Spleen (tissue), 11 donors: ENCODE data around the gene NOTCH1. TPM values are rescaled to one million over a fixed set of nuclear protein-coding genes. Genes with fewer than 3 reads are reported as not detected.

Experiments
- DNase-seq: peaks from one replicate; pipeline ENCODE4 v3.0.0-alpha.2; 2020
- H3K27ac ChIP-seq, 8 donors: fragments of 200-600 bp; sonication (generic) in 7 of 8; 1 replicate in 4 of 8; 2 replicates in 4 of 8; pipeline versions ENCODE4 v1.5.0 to v1.8.0; 2016 to 2021; ENCODE audit warnings: inconsistent platforms in 4 of 8, mild to moderate bottlenecking in 4 of 8, moderate library complexity in 1 of 8
- H3K27me3 ChIP-seq, 7 donors: fragments of 200-600 bp; sonication (generic) in 6 of 7; replicated peaks in 1 of 7; 1 replicate in 4 of 7; 2 replicates in 3 of 7; pipeline versions ENCODE4 v1.5.0 to v1.8.0; 2016 to 2021; ENCODE audit warnings: inconsistent platforms in 3 of 7, mild to moderate bottlenecking in 1 of 7
- H3K36me3 ChIP-seq, 6 donors: fragments of 200-600 bp; sonication (generic) in 5 of 6; 1 replicate in 4 of 6; 2 replicates in 2 of 6; pipeline versions ENCODE4 v1.5.0 to v1.8.0; 2016 to 2021; ENCODE audit warnings: inconsistent platforms in 2 of 6
- H3K4me1 ChIP-seq, 6 donors: fragments of 200-600 bp; sonication (generic) in 5 of 6; 1 replicate in 3 of 6; 2 replicates in 3 of 6; pipeline versions ENCODE4 v1.5.0 to v1.8.0; 2016 to 2021; ENCODE audit warnings: inconsistent platforms in 3 of 6
- H3K4me3 ChIP-seq, 8 donors: fragments of 200-600 bp; sonication (generic) in 7 of 8; 1 replicate in 4 of 8; 2 replicates in 4 of 8; pipeline versions ENCODE4 v1.5.0 to v1.8.0; 2016 to 2021; ENCODE audit warnings: inconsistent platforms in 4 of 8, mild to moderate bottlenecking in 4 of 8, moderate library complexity in 2 of 8
- H3K9me3 ChIP-seq, 8 donors: fragments of 200-600 bp; sonication (generic) in 7 of 8; 1 replicate in 4 of 8; 2 replicates in 4 of 8; pipeline versions ENCODE4 v1.5.0 to v1.8.0; 2016 to 2021; ENCODE audit warnings: inconsistent platforms in 4 of 8
- CTCF ChIP-seq, 11 experiments: fragments of 200-600 bp in 7 of 11; fragments of 450-650 bp in 4 of 11; sonication (generic) in 4 of 11; IDR thresholded peaks in 8 of 11; conservative IDR thresholded peaks in 3 of 11; 1 replicate in 7 of 11; 2 replicates in 4 of 11; pipeline versions ENCODE4 v1.4.0 to v1.8.0; 2016 to 2021; ENCODE audit warnings: antibody characterized with exemption in 11 of 11, inconsistent platforms in 4 of 11, mild to moderate bottlenecking in 1 of 11
- POLR2A ChIP-seq, 3 donors: fragments of 450-650 bp; IDR thresholded peaks; one replicate each; pipeline ENCODE4 v1.5.1; 2017; ENCODE audit warnings: antibody characterized with exemption in 3 of 3, mild to moderate bottlenecking in 1 of 3
- POLR2AphosphoS5 ChIP-seq, 3 donors: sonication (generic); formaldehyde crosslinking; IDR thresholded peaks; one replicate each; pipeline ENCODE4 v1.5.1; 2017; ENCODE audit warnings: antibody characterized with exemption in 3 of 3
- WGBS, 5 donors: extraction: QIAGEN DNeasy Blood & Tissue Kit in 3 of 5; methylation state at CpG; one replicate each; pipeline versions ENCODE4 v1.1.5 to v1.1.7; 2013 to 2018; 5-methylcytosine and 5-hydroxymethylcytosine counted together
- intact Hi-C: fragments of 100-400 bp; cut with DNase I; formaldehyde crosslinking; loops from one replicate; pipeline ENCODE4 v1.15.0; 2023; ENCODE audit warnings: low total_unique reads
- polyA plus RNA-seq, 3 donors: library from polyadenylated mRNA; stranded (reverse); fragments of 200-250 nt; gene quantifications; one replicate each; pipeline ENCODE4 v1.2.1, GENCODE V29; 2013
- total RNA-seq, 7 donors: library from RNA; depleted of rRNA in 3 of 7; stranded (reverse); fragments of >200 nt in 3 of 7; fragmentation: NEBNext Ultra II Directional in 4 of 7; extraction: Animal tissue kit (Norgen Biotek cat#: 25700) in 4 of 7; gene quantifications; one replicate each; pipeline versions ENCODE4 v1.1.0 to v1.2.1, GENCODE V29; 2016 to 2021
- donor health status: healthy with polysubstance abuse.
- donor health status: DM: no; HTN: no; CAD: no; lungs with moderate emphysema.
- donor health status: DM: no; HTN: no; CAD: no.
- donor health status: Bipolar disorder and iron deficiency.
- donor health status: healthy.
- donor health status: DM: no; HTN: no; CAD: no.
- donor health status: DM: yes; HTN: yes; CAD: no.

NOTCH1 gene
- total and polyA plus RNA-seq, 10 donors = 4.9 to 140 (median 93.9) TPM

GRCh38 chr9:136459425-136459824, 86.4 kb downstream of the NOTCH1 start:
- Histone ChIP-seq H3K4me3 (no peak overlapping the region), H3K4me1 (no peaks in the 10 kb centered on the region), H3K9me3 (no peaks in the 10 kb centered on the region), H3K27ac (no peak overlapping the region), H3K36me3 (peaks cover 25 to 100% (median 100%) of the 10 kb centered on the region in 6 donors), H3K27me3 (no peaks in the 10 kb centered on the region)
- no peak for DNase-seq
- WGBS, 5 donors = 92 to 97% (median 94%) methylated on average over 28 of the region's 28 CpGs
- intact Hi-C loops = no loop called here
- TF ChIP-seq CTCF (IDR thresholded peaks at IDR 0.05 in 8 of 11, conservative IDR thresholded peaks at IDR 0.05 in 3 of 11) (no peak), POLR2AphosphoS5 (IDR thresholded peaks at IDR 0.05) (peak in 1 of 3 donors; percentile 24), POLR2A (IDR thresholded peaks at IDR 0.05) (no peak)

GRCh38 chr9:136457326-136457725, 88.5 kb downstream of the NOTCH1 start:
- H3K9me3 ChIP-seq = no peaks in the 10 kb centered on the region
- no peak overlapping the region for H3K4me3 ChIP-seq
- TF ChIP-seq POLR2A (IDR thresholded peaks at IDR 0.05) (no peak), CTCF (IDR thresholded peaks at IDR 0.05 in 8 of 11, conservative IDR thresholded peaks at IDR 0.05 in 3 of 11) (no peak), POLR2AphosphoS5 (IDR thresholded peaks at IDR 0.05) (peak in 1 of 3 donors; percentile 57)
- 96 to 98% (median 97%) methylated on average over 24 of the region's 24 CpGs for WGBS, 5 donors
- no peak overlapping the region for H3K27ac ChIP-seq
- intact Hi-C loops = no loop called here
- no peaks in the 10 kb centered on the region for H3K4me1 ChIP-seq
- H3K27me3 ChIP-seq = no peaks in the 10 kb centered on the region
- peaks cover 14 to 100% (median 99%) of the 10 kb centered on the region in 6 donors for H3K36me3 ChIP-seq
- DNase-seq = no peak

GRCh38 chr9:136456258-136456657, 89.6 kb downstream of the NOTCH1 start:
- Histone ChIP-seq H3K36me3 (peaks cover 12 to 100% (median 99%) of the 10 kb centered on the region in 6 donors), H3K4me3 (no peak overlapping the region), H3K4me1 (no peaks in the 10 kb centered on the region), H3K27me3 (no peaks in the 10 kb centered on the region), H3K27ac (no peak overlapping the region), H3K9me3 (no peaks in the 10 kb centered on the region)
- DNase-seq = no peak
- WGBS, 5 donors = 89 to 94% (median 92%) methylated on average over 9 of the region's 9 CpGs
- TF ChIP-seq CTCF (IDR thresholded peaks at IDR 0.05 in 8 of 11, conservative IDR thresholded peaks at IDR 0.05 in 3 of 11) (no peak), POLR2A (IDR thresholded peaks at IDR 0.05) (no peak), POLR2AphosphoS5 (IDR thresholded peaks at IDR 0.05) (no peak)
- intact Hi-C loops = no loop called here

- no peak overlapping the region for H3K4me3 ChIP-seq
- TF ChIP-seq POLR2AphosphoS5 (IDR thresholded peaks at IDR 0.05) (peak in 2 of 3 donors; percentile 6 to 58), CTCF (IDR thresholded peaks at IDR 0.05 in 8 of 11, conservative IDR thresholded peaks at IDR 0.05 in 3 of 11) (no peak)
- intact Hi-C loops = no loop called here
- 93 to 97% (median 95%) methylated on average over 33 to 43 of the region's 43 CpGs for WGBS, 5 donors
- H3K9me3 ChIP-seq = no peaks in the 10 kb centered on the region
- no peaks in the 10 kb centered on the region for H3K27me3 ChIP-seq
- no peak for DNase-seq
- H3K27ac ChIP-seq = no peak overlapping the region
- H3K4me1 ChIP-seq = no peaks in the 10 kb centered on the region
- H3K36me3 ChIP-seq = peaks cover 8 to 100% (median 99%) of the 10 kb centered on the region in 6 donors
These were observed 90.5 kb downstream of the NOTCH1 start for GRCh38 chr9:136455043-136456002.
